AG04450 (cell line): Measurements from ENCODE around the gene SLIT3. TPM values are rescaled to one million over a fixed set of nuclear protein-coding genes. Genes with fewer than 3 reads are reported as not detected.
"Not testable (repeated sequence)": the region's sequence is repeated elsewhere in the genome, so short reads cannot be mapped to it uniquely, and the experiment has no call there.

Source experiments
- CTCF ChIA-PET: fragments of 300-600, 350-600 bp; formaldehyde crosslinking; extraction: SDS; loops from one replicate; lab custom pipeline; 2022; ENCODE audit warnings: antibody characterized with exemption, inconsistent platforms; lab: Charles Lee
- POLR2A ChIA-PET: fragments of 350-600 bp; formaldehyde crosslinking; extraction: SDS; loops from one replicate; lab custom pipeline; 2021; ENCODE audit warnings: antibody characterized with exemption, inconsistent platforms; lab: Yijun Ruan, JAX
- DNase-seq: peaks from one replicate; pipeline ENCODE4 v3.0.0-alpha.2; 2011; ENCODE audit warnings: low read depth, low spot score
- H3K27ac ChIP-seq: one replicate; pipeline ENCODE4 v1.5.1; 2012; ENCODE audit warnings: low read depth, low read length, control low read depth
- H3K27me3 ChIP-seq: one replicate; pipeline ENCODE4 v1.6.0; 2012; ENCODE audit warnings: low read length; ENCODE audit not compliant: control insufficient read depth, insufficient read depth
- H3K4me3 ChIP-seq: 2 replicates; pipeline ENCODE4 v1.5.1; 2011; ENCODE audit warnings: mild to moderate bottlenecking, low read depth, low read length, control low read depth
- H3K9me3 ChIP-seq: 2 replicates; pipeline ENCODE4 v1.5.1; 2012; ENCODE audit warnings: low read length; ENCODE audit not compliant: control insufficient read depth, insufficient read depth
- CTCF ChIP-seq: IDR thresholded peaks from 2 replicates; pipeline ENCODE4 v1.5.1; 2011; ENCODE audit warnings: low read depth, low read length, control low read depth, inconsistent platforms
- polyA plus RNA-seq: library from polyadenylated mRNA; depleted of rRNA; stranded (reverse); fragments of >200 nt; gene quantifications from 2 replicates; pipeline ENCODE4 v1.2.3, GENCODE V29; 2011

Gene SLIT3
- polyA plus RNA-seq, 1 experiment, result 0.26 TPM

- DNase-seq, result no peak
- Histone ChIP-seq H3K4me3 (no peak overlapping the region), H3K27ac (no peak overlapping the region), H3K9me3 (no peaks in the 10 kb centered on the region; the same call in 1 of the 2 replicates), H3K27me3 (no peaks in the 10 kb centered on the region)
- TF ChIP-seq CTCF, result no peak
- ChIA-PET POLR2A (no interaction called here), CTCF (no interaction called here)
Observed at GRCh38 chr5:168645195-168645594, 655.7 kb downstream of the SLIT3 start.

GRCh38 chr5:168642019-168642418 is 658.9 kb downstream of the SLIT3 start:
- Histone ChIP-seq H3K9me3 (no peaks in the 10 kb centered on the region; the same call in 1 of the 2 replicates), H3K27ac (no peak overlapping the region), H3K4me3 (no peak overlapping the region), H3K27me3 (no peaks in the 10 kb centered on the region)
- TF ChIP-seq CTCF, result no peak
- CTCF ChIA-PET, result no interaction called here
- POLR2A ChIA-PET, result no interaction called here
- DNase-seq, result no peak

- H3K9me3 ChIP-seq, DNase-seq, H3K27ac ChIP-seq, H3K27me3 ChIP-seq, CTCF ChIA-PET, H3K4me3 ChIP-seq: not testable (repeated sequence)
- POLR2A ChIA-PET, result interaction anchor here (0.7 kb wide), 1 partner anchor 474 kb away, joined by 5 read pairs; no protein-coding TSS in a partner anchor
Observed at GRCh38 chr5:168638846-168639245, 662.1 kb downstream of the SLIT3 start.

GRCh38 chr5:168637793-168638192 is 663.1 kb downstream of the SLIT3 start:
- ChIA-PET POLR2A (interaction anchor here (0.6 kb wide), 1 partner anchor 66 kb away, joined by 11 read pairs; no protein-coding TSS in a partner anchor), CTCF (no interaction called here)
- Histone ChIP-seq H3K4me3 (no peak overlapping the region), H3K9me3 (no peaks in the 10 kb centered on the region), H3K27me3 (no peaks in the 10 kb centered on the region), H3K27ac (no peak overlapping the region)
- TF ChIP-seq CTCF, result no peak
- DNase-seq, result no peak

GRCh38 chr5:168637281-168637680 is 663.7 kb downstream of the SLIT3 start:
- TF ChIP-seq CTCF, result no peak
- H3K27me3 ChIP-seq, result no peaks in the 10 kb centered on the region
- no peak for DNase-seq
- no peak overlapping the region for H3K27ac ChIP-seq
- H3K4me3 ChIP-seq, result no peak overlapping the region
- ChIA-PET POLR2A (interaction anchor here (0.6 kb wide), 1 partner anchor 66 kb away, joined by 11 read pairs; no protein-coding TSS in a partner anchor), CTCF (no interaction called here)
- H3K9me3 ChIP-seq, result no peaks in the 10 kb centered on the region

- CTCF ChIA-PET, H3K4me3 ChIP-seq, POLR2A ChIA-PET, H3K27me3 ChIP-seq, DNase-seq, H3K27ac ChIP-seq, H3K9me3 ChIP-seq: not testable (repeated sequence)
Observed at GRCh38 chr5:168630958-168631357, 670.0 kb downstream of the SLIT3 start.
